IPS-18a (cell line): ENCODE measurements around the gene ABCA9.
"Not testable (repeated sequence)": the region's sequence is repeated elsewhere in the genome, so short reads cannot be mapped to it uniquely, and the experiment has no call there.

ENCODE experiments used
- H3K27ac ChIP-seq: one replicate; pipeline ENCODE4 v1.5.1; 2013; ENCODE audit warnings: low read length
- H3K27me3 ChIP-seq: one replicate; pipeline ENCODE4 v1.6.1; 2013; ENCODE audit warnings: mild to moderate bottlenecking, low read length; ENCODE audit not compliant: control insufficient read depth, insufficient read depth
- H3K36me3 ChIP-seq: one replicate; pipeline ENCODE4 v1.6.1; 2013; ENCODE audit warnings: low read depth, low read length; ENCODE audit not compliant: control insufficient read depth
- H3K4me1 ChIP-seq: one replicate; pipeline ENCODE4 v1.6.1; 2013; ENCODE audit warnings: low read depth, low read length; ENCODE audit not compliant: control insufficient read depth
- H3K4me3 ChIP-seq: one replicate; pipeline ENCODE4 v1.5.1; 2013; ENCODE audit warnings: low read length
- H3K9ac ChIP-seq: one replicate; pipeline ENCODE4 v1.6.1; 2013; ENCODE audit warnings: mild to moderate bottlenecking, low read length, moderate library complexity
- H3K9me3 ChIP-seq: one replicate; pipeline ENCODE4 v1.6.1; 2013; ENCODE audit warnings: low read depth, low read length; ENCODE audit not compliant: control insufficient read depth

ABCA9 gene

GRCh38 chr17:68969101-68969500 is 91.6 kb downstream of the ABCA9 start:
- Histone ChIP-seq H3K27me3 (no peaks in the 10 kb centered on the region), H3K36me3 (no peaks in the 10 kb centered on the region), H3K9me3 (no peaks in the 10 kb centered on the region), H3K27ac (no peak overlapping the region), H3K4me3 (no peak overlapping the region), H3K4me1 (no peaks in the 10 kb centered on the region), H3K9ac (no peak overlapping the region)

- Histone ChIP-seq H3K36me3 (no peaks in the 10 kb centered on the region), H3K4me3 (no peak overlapping the region), H3K9me3 (no peaks in the 10 kb centered on the region), H3K9ac (no peak overlapping the region), H3K27ac (no peak overlapping the region), H3K4me1 (no peaks in the 10 kb centered on the region), H3K27me3 (no peaks in the 10 kb centered on the region)
Observed at GRCh38 chr17:68963958-68964357, 96.8 kb downstream of the ABCA9 start.

GRCh38 chr17:68961214-68961882 is 99.4 kb downstream of the ABCA9 start:
- H3K4me3 ChIP-seq, result no peak overlapping the region
- no peaks in the 10 kb centered on the region for H3K4me1 ChIP-seq
- H3K36me3 ChIP-seq, result no peaks in the 10 kb centered on the region
- H3K27me3 ChIP-seq, result no peaks in the 10 kb centered on the region
- no peak overlapping the region for H3K27ac ChIP-seq
- no peak overlapping the region for H3K9ac ChIP-seq
- no peaks in the 10 kb centered on the region for H3K9me3 ChIP-seq

- H3K27me3 ChIP-seq, H3K27ac ChIP-seq, H3K4me3 ChIP-seq, H3K36me3 ChIP-seq, H3K4me1 ChIP-seq, H3K9ac ChIP-seq, H3K9me3 ChIP-seq: not testable (repeated sequence)
Observed at GRCh38 chr17:68959117-68959516, 101.6 kb downstream of the ABCA9 start.

GRCh38 chr17:68957944-68958343 is 102.8 kb downstream of the ABCA9 start:
- Histone ChIP-seq H3K36me3 (no peaks in the 10 kb centered on the region), H3K27ac (no peak overlapping the region), H3K4me1 (no peaks in the 10 kb centered on the region), H3K9ac (no peak overlapping the region), H3K4me3 (no peak overlapping the region), H3K27me3 (no peaks in the 10 kb centered on the region), H3K9me3 (no peaks in the 10 kb centered on the region)

- Histone ChIP-seq H3K36me3 (no peaks in the 10 kb centered on the region), H3K27ac (no peak within 1 kb of the TSS), H3K27me3 (no peaks in the 10 kb centered on the region), H3K4me1 (no peaks in the 10 kb centered on the region), H3K4me3 (no peak within 1 kb of the TSS), H3K9me3 (no peaks in the 10 kb centered on the region), H3K9ac (no peak within 1 kb of the TSS)
Observed at GRCh38 chr17:68955181-68955841, 105.4 kb downstream of the ABCA9 start, which contains the start of gene ABCA8. ABCA8 (minus strand) TSS chr17:68955392; CDS start chr17:68942034, 13,358 bp downstream.

GRCh38 chr17:68954146-68954896 is 106.4 kb downstream of the ABCA9 start:
- H3K9me3 ChIP-seq, result no peaks in the 10 kb centered on the region
- no peaks in the 10 kb centered on the region for H3K27me3 ChIP-seq
- no peak overlapping the region for H3K27ac ChIP-seq
- no peak overlapping the region for H3K9ac ChIP-seq
- H3K4me3 ChIP-seq, result no peak overlapping the region
- no peaks in the 10 kb centered on the region for H3K36me3 ChIP-seq
- no peaks in the 10 kb centered on the region for H3K4me1 ChIP-seq

- no peak overlapping the region for H3K27ac ChIP-seq
- no peak overlapping the region for H3K9ac ChIP-seq
- no peaks in the 10 kb centered on the region for H3K27me3 ChIP-seq
- H3K4me3 ChIP-seq, result no peak overlapping the region
- no peaks in the 10 kb centered on the region for H3K36me3 ChIP-seq
- H3K4me1 ChIP-seq, result no peaks in the 10 kb centered on the region
- no peaks in the 10 kb centered on the region for H3K9me3 ChIP-seq
Observed at GRCh38 chr17:68953340-68953997, 107.3 kb downstream of the ABCA9 start.

- Histone ChIP-seq H3K9me3 (no peaks in the 10 kb centered on the region), H3K4me1 (no peaks in the 10 kb centered on the region), H3K27me3 (no peaks in the 10 kb centered on the region), H3K4me3 (no peak overlapping the region), H3K9ac (no peak overlapping the region), H3K36me3 (no peaks in the 10 kb centered on the region), H3K27ac (no peak overlapping the region)
Observed at GRCh38 chr17:68950725-68951124, 110.0 kb downstream of the ABCA9 start.

- H3K4me3 ChIP-seq, H3K9me3 ChIP-seq, H3K4me1 ChIP-seq, H3K27ac ChIP-seq, H3K9ac ChIP-seq, H3K27me3 ChIP-seq, H3K36me3 ChIP-seq: not testable (repeated sequence)
Observed at GRCh38 chr17:68947868-68948267, 112.9 kb downstream of the ABCA9 start.

GRCh38 chr17:68944435-68945035 is 116.2 kb downstream of the ABCA9 start:
- Histone ChIP-seq H3K27ac (no peak overlapping the region), H3K4me3 (no peak overlapping the region), H3K9ac (no peak overlapping the region), H3K4me1 (no peaks in the 10 kb centered on the region), H3K9me3 (no peaks in the 10 kb centered on the region), H3K27me3 (no peaks in the 10 kb centered on the region), H3K36me3 (no peaks in the 10 kb centered on the region)
